SU-DHL-6 (cell line): ENCODE results near the gene YIPF1.

Experiments used
- H2AFZ ChIP-seq: fragments of 200-600 bp; sonication (generic); 2 replicates; pipeline ENCODE4 v1.6.1; 2014; ENCODE audit warnings: low read depth, mild to moderate bottlenecking, moderate library complexity, mixed read lengths, antibody characterized with exemption, low read length; ENCODE audit not compliant: severe bottlenecking
- H3F3A ChIP-seq: fragments of 200-600 bp; shearing (Covaris generic); 2 replicates; pipeline ENCODE4 v1.6.0; 2016; ENCODE audit warnings: antibody characterized with exemption, mild to moderate bottlenecking; ENCODE audit not compliant: insufficient read depth
- H3K27ac ChIP-seq: fragments of 200-600 bp; sonication (generic); 2 replicates; pipeline ENCODE4 v1.5.1; 2016; ENCODE audit warnings: low read depth, mild to moderate bottlenecking, low read length, moderate library complexity, mixed read lengths
- H3K27me3 ChIP-seq: fragments of 200-600 bp; sonication (generic), shearing (Covaris generic); 2 replicates; pipeline ENCODE4 v1.6.0; 2014; ENCODE audit warnings: mild to moderate bottlenecking, low read length
- H3K36me3 ChIP-seq: fragments of 200-600 bp; sonication (generic); 2 replicates; pipeline ENCODE4 v1.6.1; 2014; ENCODE audit warnings: mild to moderate bottlenecking, low read length, mixed read lengths
- H3K4me2 ChIP-seq: fragments of 300-600, 200-600 bp; shearing (Covaris generic), sonication (generic); 2 replicates; pipeline ENCODE4 v1.6.0; 2014; ENCODE audit warnings: low read length, low read depth, mild to moderate bottlenecking; ENCODE audit not compliant: poor library complexity, severe bottlenecking
- H3K4me3 ChIP-seq: fragments of 200-600 bp; sonication (generic); 2 replicates; pipeline ENCODE4 v1.5.1; 2014; ENCODE audit warnings: antibody characterized with exemption, low read length, mild to moderate bottlenecking, mixed read lengths; ENCODE audit not compliant: insufficient read depth, poor library complexity, severe bottlenecking
- H3K79me2 ChIP-seq: fragments of 200-600 bp; sonication (generic); 2 replicates; pipeline ENCODE4 v1.6.1; 2014; ENCODE audit warnings: mild to moderate bottlenecking, low read length, moderate library complexity; ENCODE audit not compliant: insufficient read depth
- H3K9ac ChIP-seq: fragments of 200-600 bp; sonication (generic); 2 replicates; pipeline ENCODE4 v1.7.0; 2014; ENCODE audit warnings: mild to moderate bottlenecking, low read length
- H3K9me2 ChIP-seq: fragments of 200-600 bp; sonication (generic); replicated peaks from 2 replicates; pipeline ENCODE4 v1.6.1; 2014; ENCODE audit warnings: low read length; ENCODE audit not compliant: insufficient read depth
- H3K9me3 ChIP-seq: fragments of 200-600 bp; sonication (generic); 2 replicates; pipeline ENCODE4 v1.6.1; 2014; ENCODE audit warnings: low read length, mixed read lengths; ENCODE audit not compliant: insufficient read depth
- H4K20me1 ChIP-seq: fragments of 200-600 bp; sonication (generic); 2 replicates; pipeline ENCODE4 v1.6.1; 2014; ENCODE audit warnings: low read depth, mild to moderate bottlenecking, antibody characterized with exemption, low read length, moderate library complexity, mixed read lengths
- CTCF ChIP-seq: fragments of 200-600 bp; sonication (generic); IDR thresholded peaks from one replicate; pipeline ENCODE4 v1.5.1; 2017; ENCODE audit warnings: antibody characterized with exemption, mild to moderate bottlenecking, low read length, moderate library complexity; ENCODE audit not compliant: insufficient read depth, poor library complexity, severe bottlenecking
- EZH2phosphoT487 ChIP-seq: fragments of 200-600 bp; sonication (generic), shearing (Covaris generic); conservative IDR thresholded peaks from 2 replicates; pipeline ENCODE4 v1.6.1; 2018; ENCODE audit warnings: mild to moderate bottlenecking, antibody characterized with exemption, low read length, moderate library complexity, mixed read lengths

Gene YIPF1

GRCh38 chr1:53811414-53811851 lies 78.2 kb downstream of the YIPF1 start:
- Histone ChIP-seq H3K27ac (no peak overlapping the region), H3K9me2 (no peaks in the 10 kb centered on the region), H2AFZ (no peak overlapping the region), H3F3A (peaks cover 3% of the 10 kb centered on the region; the same call in 1 of the 2 replicates), H3K9ac (no peak overlapping the region), H3K9me3 (no peaks in the 10 kb centered on the region), H3K36me3 (peaks cover 41% of the 10 kb centered on the region), H3K4me3 (no peak overlapping the region), H3K27me3 (no peaks in the 10 kb centered on the region), H3K79me2 (peaks cover 47% of the 10 kb centered on the region), H4K20me1 (0 out of 2 replicates have a peak, but pooled peaks cover 5% of the 10 kb centered on the region), H3K4me2 (no peak overlapping the region)
- TF ChIP-seq EZH2phosphoT487 (no peak), CTCF (peak; percentile 37)

GRCh38 chr1:53810497-53810896 lies 79.1 kb downstream of the YIPF1 start:
- Histone ChIP-seq H3K36me3 (peaks cover 47% of the 10 kb centered on the region), H3K79me2 (peaks cover 41% of the 10 kb centered on the region), H3K9me3 (no peaks in the 10 kb centered on the region)

GRCh38 chr1:53810007-53810406 lies 79.6 kb downstream of the YIPF1 start:
- peaks cover 51% of the 10 kb centered on the region for H3K36me3 ChIP-seq
- no peaks in the 10 kb centered on the region for H3K9me2 ChIP-seq
- no peaks in the 10 kb centered on the region for H3K27me3 ChIP-seq
- H3K9ac ChIP-seq: no peak overlapping the region
- peaks cover 3% of the 10 kb centered on the region; the same call in 1 of the 2 replicates for H3F3A ChIP-seq
- no peak overlapping the region for H3K4me3 ChIP-seq
- no peak overlapping the region for H3K27ac ChIP-seq
- H3K9me3 ChIP-seq: no peaks in the 10 kb centered on the region
- H2AFZ ChIP-seq: no peak overlapping the region
- no peak overlapping the region for H3K4me2 ChIP-seq
- H4K20me1 ChIP-seq: 0 out of 2 replicates have a peak, but pooled peaks cover 5% of the 10 kb centered on the region
- no peak for TF ChIP-seq EZH2phosphoT487
- no peak for TF ChIP-seq CTCF
- peaks cover 36% of the 10 kb centered on the region for H3K79me2 ChIP-seq

More at GRCh38 chr1:53810497-53810896, 79.1 kb downstream of the YIPF1 start:
- TF ChIP-seq EZH2phosphoT487: no peak
- no peak for TF ChIP-seq CTCF
- peaks cover 3% of the 10 kb centered on the region; the same call in 1 of the 2 replicates for H3F3A ChIP-seq
- no peaks in the 10 kb centered on the region for H3K9me2 ChIP-seq
- no peak overlapping the region for H3K4me3 ChIP-seq
- no peak overlapping the region for H3K9ac ChIP-seq
- no peak overlapping the region for H3K27ac ChIP-seq
- H4K20me1 ChIP-seq: 0 out of 2 replicates have a peak, but pooled peaks cover 5% of the 10 kb centered on the region
- no peak overlapping the region for H3K4me2 ChIP-seq
- no peaks in the 10 kb centered on the region for H3K27me3 ChIP-seq
- H2AFZ ChIP-seq: no peak overlapping the region
